Mesendoderm (in vitro differentiated cells): Measurements from ENCODE around the gene TMEM181.

Experiments used
- DNase-seq: peaks from one replicate; pipeline ENCODE4 v3.0.0; 2013
- H2AK5ac ChIP-seq: 2 replicates; pipeline ENCODE4 v1.6.1; 2013; ENCODE audit warnings: low read length, inconsistent platforms
- H2BK120ac ChIP-seq: 2 replicates; pipeline ENCODE4 v1.6.1; 2013; ENCODE audit warnings: low read depth, mild to moderate bottlenecking, low read length, moderate library complexity, mixed read lengths
- H2BK15ac ChIP-seq: replicated peaks from 2 replicates; pipeline ENCODE4 v1.6.1; 2013; ENCODE audit warnings: low read depth, mild to moderate bottlenecking, moderate library complexity
- H2BK5ac ChIP-seq: 2 replicates; pipeline ENCODE4 v1.6.1; 2013; ENCODE audit warnings: low read length, inconsistent platforms
- H3K18ac ChIP-seq: 2 replicates; pipeline ENCODE4 v1.6.1; 2013; ENCODE audit warnings: mild to moderate bottlenecking, low read length, mixed read lengths
- H3K23ac ChIP-seq: one replicate; pipeline ENCODE4 v1.6.1; 2013; ENCODE audit warnings: low read length
- H3K27ac ChIP-seq: 2 replicates; pipeline ENCODE4 v1.5.1; 2013; ENCODE audit warnings: low read depth, mild to moderate bottlenecking, inconsistent platforms, low read length, moderate library complexity
- H3K27me3 ChIP-seq: 2 replicates; pipeline ENCODE4 v1.6.1; 2013; ENCODE audit warnings: low read length, control low read depth, mild to moderate bottlenecking, inconsistent platforms; ENCODE audit not compliant: insufficient read depth, poor library complexity
- H3K36me3 ChIP-seq: 2 replicates; pipeline ENCODE4 v1.6.1; 2013; ENCODE audit warnings: low read length, inconsistent platforms; ENCODE audit not compliant: control insufficient read depth, insufficient read depth
- H3K4ac ChIP-seq: one replicate; pipeline ENCODE4 v1.6.1; 2013; ENCODE audit warnings: low read depth, mild to moderate bottlenecking, low read length, moderate library complexity
- H3K4me1 ChIP-seq: 2 replicates; pipeline ENCODE4 v1.6.1; 2013; ENCODE audit warnings: low read depth, low read length, inconsistent platforms; ENCODE audit not compliant: control insufficient read depth
- H3K4me2 ChIP-seq: 2 replicates; pipeline ENCODE4 v1.6.1; 2013; ENCODE audit warnings: low read length
- H3K4me3 ChIP-seq: 2 replicates; pipeline ENCODE4 v1.5.1; 2013; ENCODE audit warnings: mild to moderate bottlenecking, low read length
- H3K56ac ChIP-seq: one replicate; pipeline ENCODE4 v1.6.1; 2013; ENCODE audit warnings: low read length
- H3K79me1 ChIP-seq: 2 replicates; pipeline ENCODE4 v1.6.1; 2013; ENCODE audit warnings: low read length, inconsistent platforms
- H3K79me2 ChIP-seq: 2 replicates; pipeline ENCODE4 v1.6.1; 2013; ENCODE audit warnings: mild to moderate bottlenecking, low read length; ENCODE audit not compliant: control insufficient read depth, insufficient read depth
- H3K9ac ChIP-seq: 2 replicates; pipeline ENCODE4 v1.6.1; 2013; ENCODE audit warnings: low read length, inconsistent platforms
- H4K5ac ChIP-seq: one replicate; pipeline ENCODE4 v1.6.1; 2013; ENCODE audit warnings: low read length
- H4K8ac ChIP-seq: one replicate; pipeline ENCODE4 v1.6.1; 2013; ENCODE audit warnings: low read depth, mild to moderate bottlenecking, control low read depth, low read length, moderate library complexity
- WGBS: extraction: QIAGEN DNeasy Blood & Tissue Kit; methylation state at CpG from one replicate; pipeline ENCODE4 v1.1.7; 2013; ENCODE audit warnings: low lambda C conversion rate, missing lambda C conversion rate; ENCODE audit not compliant: insufficient coverage; ENCODE audit errors: extremely low coverage; 5-methylcytosine and 5-hydroxymethylcytosine counted together

Gene TMEM181

GRCh38 chr6:158538741-158539140 lies 21.1 kb upstream of the TMEM181 start:
- Histone ChIP-seq H3K56ac (no peak overlapping the region), H2BK5ac (no peak overlapping the region), H3K23ac (no peak overlapping the region), H2AK5ac (no peak overlapping the region), H3K4me3 (no peak overlapping the region), H2BK15ac (no peak overlapping the region), H3K27me3 (no peaks in the 10 kb centered on the region), H3K4me2 (no peak overlapping the region), H3K9ac (no peak overlapping the region), H3K27ac (no peak overlapping the region), H3K79me1 (no peaks in the 10 kb centered on the region), H3K18ac (no peak overlapping the region), H2BK120ac (no peak overlapping the region), H3K79me2 (no peaks in the 10 kb centered on the region), H3K4me1 (peaks cover 2% of the 10 kb centered on the region), H3K4ac (no peak overlapping the region), H4K8ac (no peak overlapping the region), H4K5ac (no peak overlapping the region), H3K36me3 (no peaks in the 10 kb centered on the region)
- DNase-seq, result peak; percentile 22
- no CpG with 5 or more reads among the region's 2 CpGs for WGBS

- Histone ChIP-seq H3K4me3 (no peak overlapping the region), H3K9ac (no peak overlapping the region), H3K79me1 (no peaks in the 10 kb centered on the region), H3K27me3 (no peaks in the 10 kb centered on the region), H3K36me3 (no peaks in the 10 kb centered on the region), H3K56ac (no peak overlapping the region), H3K4me1 (peaks cover 2% of the 10 kb centered on the region), H3K79me2 (no peaks in the 10 kb centered on the region), H3K4me2 (no peak overlapping the region), H3K4ac (no peak overlapping the region), H3K18ac (no peak overlapping the region), H3K23ac (no peak overlapping the region), H4K8ac (no peak overlapping the region), H2BK120ac (no peak overlapping the region), H4K5ac (no peak overlapping the region), H2AK5ac (no peak overlapping the region), H3K27ac (no peak overlapping the region), H2BK15ac (no peak overlapping the region), H2BK5ac (no peak overlapping the region)
- DNase-seq, result no peak
- no CpG with 5 or more reads among the region's 7 CpGs for WGBS
These were observed 20.5 kb upstream of the TMEM181 start for GRCh38 chr6:158539413-158539812.

DNA sequence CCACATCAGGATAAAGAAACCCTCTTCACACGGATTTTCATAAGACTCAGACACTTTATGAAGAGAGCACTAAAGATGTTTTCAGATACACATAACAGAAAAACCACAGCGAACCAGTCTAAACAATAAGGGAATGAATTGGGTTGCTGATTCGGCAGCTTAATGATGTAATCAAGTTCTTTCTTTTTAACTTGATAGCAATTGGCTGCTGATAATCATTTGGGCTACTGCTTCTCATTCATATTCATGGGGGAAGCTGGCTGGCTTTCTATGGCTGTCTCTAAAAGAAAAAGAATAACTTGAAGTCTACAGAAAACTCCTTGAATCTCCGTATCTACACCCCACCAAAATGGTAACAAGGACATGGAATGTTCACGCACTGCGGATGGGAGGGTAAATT lies 20.0 kb upstream of the TMEM181 start:
- Histone ChIP-seq H3K9ac (no peak overlapping the region), H3K4me1 (peaks cover 2% of the 10 kb centered on the region), H3K4ac (no peak overlapping the region), H4K8ac (no peak overlapping the region), H4K5ac (no peak overlapping the region), H3K4me2 (no peak overlapping the region), H2BK15ac (no peak overlapping the region), H3K27ac (no peak overlapping the region), H3K4me3 (no peak overlapping the region), H3K23ac (no peak overlapping the region), H3K56ac (no peak overlapping the region), H2BK5ac (no peak overlapping the region), H2AK5ac (no peak overlapping the region), H3K79me2 (no peaks in the 10 kb centered on the region), H3K36me3 (no peaks in the 10 kb centered on the region), H3K79me1 (no peaks in the 10 kb centered on the region), H3K18ac (no peak overlapping the region), H2BK120ac (no peak overlapping the region), H3K27me3 (no peaks in the 10 kb centered on the region)
- DNase-seq, result no peak
- WGBS, result no CpG with 5 or more reads among the region's 6 CpGs

DNA sequence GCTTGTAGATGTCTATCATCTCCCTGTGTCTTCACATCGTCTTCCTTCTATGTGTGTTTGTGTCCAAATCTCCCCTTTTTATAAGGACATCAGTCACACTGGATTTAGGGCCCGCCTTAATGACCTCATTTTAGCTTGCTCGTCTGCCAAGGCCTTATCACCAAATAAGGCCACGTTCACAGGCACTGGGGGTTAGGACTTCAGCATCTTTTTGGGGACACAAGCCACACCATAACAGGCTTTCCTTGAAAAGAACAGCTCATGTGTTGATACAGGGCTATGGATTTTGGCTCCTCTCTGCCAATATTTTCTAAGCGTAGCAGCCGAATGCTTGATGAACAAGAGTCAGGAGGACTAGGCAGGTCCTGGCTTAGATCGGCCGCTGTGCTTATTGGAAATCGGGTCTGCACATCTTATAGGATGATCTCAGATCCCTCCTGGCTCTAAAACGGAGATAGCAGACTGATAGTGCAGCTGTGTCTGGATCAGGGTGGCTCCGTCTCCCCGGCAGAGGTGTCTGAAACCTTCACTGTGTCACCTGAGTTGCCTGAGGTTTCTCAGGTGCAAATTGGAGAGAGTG lies 16.2 kb upstream of the TMEM181 start:
- Histone ChIP-seq H2BK5ac (no peak overlapping the region), H3K4me2 (no peak overlapping the region), H3K27ac (no peak overlapping the region), H3K79me1 (no peaks in the 10 kb centered on the region), H2AK5ac (no peak overlapping the region), H3K23ac (no peak overlapping the region), H4K8ac (no peak overlapping the region), H4K5ac (no peak overlapping the region), H3K56ac (no peak overlapping the region), H3K79me2 (no peaks in the 10 kb centered on the region), H3K4ac (no peak overlapping the region), H3K4me3 (no peak overlapping the region), H3K18ac (no peak overlapping the region), H3K27me3 (no peaks in the 10 kb centered on the region), H2BK120ac (no peak overlapping the region), H3K9ac (no peak overlapping the region), H2BK15ac (no peak overlapping the region), H3K4me1 (no peaks in the 10 kb centered on the region), H3K36me3 (no peaks in the 10 kb centered on the region)
- WGBS, result no CpG with 5 or more reads among the region's 12 CpGs
- DNase-seq, result no peak

DNA sequence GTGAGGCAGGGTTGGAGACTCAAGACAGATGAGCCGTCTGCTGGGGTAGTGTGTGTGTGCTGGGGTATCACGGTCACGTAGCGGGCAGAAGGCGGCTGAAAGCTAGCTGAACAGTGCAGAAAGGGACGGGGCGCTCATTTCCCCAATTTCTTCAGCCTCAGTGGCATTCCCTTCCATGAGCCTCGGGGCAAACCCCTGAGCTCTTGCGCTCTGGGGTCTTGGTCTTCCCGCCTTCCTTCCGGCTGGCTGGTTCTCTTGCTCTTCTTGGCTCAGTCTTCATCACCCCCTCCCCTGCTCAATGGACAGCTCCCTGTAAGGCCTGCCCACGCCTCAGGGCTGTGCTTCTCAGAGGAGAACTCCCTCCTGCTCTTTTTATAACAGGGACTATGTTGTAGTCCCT lies 15.5 kb upstream of the TMEM181 start:
- Histone ChIP-seq H3K79me2 (no peaks in the 10 kb centered on the region), H3K9ac (no peak overlapping the region), H3K4me3 (no peak overlapping the region), H3K4ac (no peak overlapping the region), H2AK5ac (no peak overlapping the region), H2BK15ac (no peak overlapping the region), H3K27me3 (no peaks in the 10 kb centered on the region), H3K4me2 (no peak overlapping the region), H4K5ac (no peak overlapping the region), H2BK120ac (no peak overlapping the region), H3K79me1 (no peaks in the 10 kb centered on the region), H3K36me3 (no peaks in the 10 kb centered on the region), H3K18ac (no peak overlapping the region), H3K23ac (no peak overlapping the region), H2BK5ac (no peak overlapping the region), H3K4me1 (no peaks in the 10 kb centered on the region), H4K8ac (no peak overlapping the region), H3K27ac (no peak overlapping the region), H3K56ac (no peak overlapping the region)
- no peak for DNase-seq
- no CpG with 5 or more reads among the region's 12 CpGs for WGBS
